ENCODE results near the gene ARHGAP33.
"Not testable (repeated sequence)": the region's sequence is repeated elsewhere in the genome, so short reads cannot be mapped to it uniquely, and the experiment has no call there.

ARHGAP33 gene

DNA sequence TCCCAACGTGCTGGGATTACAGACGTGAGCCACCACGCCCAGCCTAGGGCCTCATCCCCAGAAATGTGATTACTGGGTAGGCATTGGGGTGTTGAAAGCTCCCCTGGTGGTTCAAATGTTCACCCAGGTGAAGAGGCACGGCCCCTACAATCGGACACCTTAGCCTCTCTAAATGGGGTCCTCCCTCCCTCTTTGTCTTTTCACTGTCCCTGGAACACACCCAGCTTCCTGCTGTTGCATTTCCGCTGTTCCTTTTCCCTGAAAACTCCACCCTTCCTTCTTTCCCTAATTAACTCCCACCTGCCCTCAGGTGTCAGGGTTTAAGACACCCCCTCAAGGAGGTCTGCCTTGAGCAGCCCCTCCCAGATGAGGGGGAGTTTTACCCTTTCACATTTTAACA is 40.9 kb downstream of the ARHGAP33 start:
- H3K4me3 ChIP-seq (ENCODE audit: insufficient read depth, low read depth, low read length), result no peak overlapping the region
- no peaks in the 10 kb centered on the region for H3K27me3 ChIP-seq (ENCODE audit: control insufficient read depth, insufficient read depth, low read length, poor library complexity, severe bottlenecking)
- H3K4me1 ChIP-seq (ENCODE audit: control insufficient read depth, insufficient read depth, low read length), result no peaks in the 10 kb centered on the region
- H3K9me3 ChIP-seq (ENCODE audit: control insufficient read depth, low read length), result no peaks in the 10 kb centered on the region
- H3K36me3 ChIP-seq (ENCODE audit: control insufficient read depth, insufficient read depth, low read length), result no peaks in the 10 kb centered on the region
- no peak overlapping the region for H3K27ac ChIP-seq (ENCODE audit: insufficient read depth, low read depth, low read length, poor library complexity, severe bottlenecking)
- WGBS, 2 experiments, result 53 to 57% methylated on average over 6 of the region's 6 CpGs

DNA sequence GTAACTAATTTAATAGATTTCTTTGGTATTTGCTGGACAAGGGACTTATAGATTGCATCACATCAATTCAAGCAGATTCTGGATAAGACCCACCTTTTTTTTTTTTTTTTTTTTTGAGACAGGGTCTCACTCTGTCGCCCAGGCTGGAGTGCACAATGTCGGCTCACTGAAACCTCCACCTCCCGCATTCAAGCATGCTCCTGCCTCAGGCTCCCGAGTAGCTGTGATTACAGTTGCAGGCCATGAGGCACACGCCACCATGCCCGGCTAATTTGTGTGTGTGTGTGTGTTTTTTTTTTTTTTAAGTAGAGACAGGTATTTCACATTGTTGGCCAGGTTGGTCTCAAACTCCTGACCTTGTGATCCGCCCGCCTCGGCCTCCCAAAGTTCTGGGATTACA is 41.5 kb downstream of the ARHGAP33 start:
- WGBS, 2 experiments, result 90 to 92% methylated on average over 9 of the region's 9 CpGs
- H3K4me3 ChIP-seq (ENCODE audit: insufficient read depth, low read depth, low read length), result no peak overlapping the region
- H3K4me1 ChIP-seq (ENCODE audit: control insufficient read depth, insufficient read depth, low read length), result no peaks in the 10 kb centered on the region
- no peaks in the 10 kb centered on the region for H3K36me3 ChIP-seq (ENCODE audit: control insufficient read depth, insufficient read depth, low read length)
- no peaks in the 10 kb centered on the region for H3K27me3 ChIP-seq (ENCODE audit: control insufficient read depth, insufficient read depth, low read length, poor library complexity, severe bottlenecking)
- no peak overlapping the region for H3K27ac ChIP-seq (ENCODE audit: insufficient read depth, low read depth, low read length, poor library complexity, severe bottlenecking)
- H3K9me3 ChIP-seq (ENCODE audit: control insufficient read depth, low read length), result no peaks in the 10 kb centered on the region

DNA sequence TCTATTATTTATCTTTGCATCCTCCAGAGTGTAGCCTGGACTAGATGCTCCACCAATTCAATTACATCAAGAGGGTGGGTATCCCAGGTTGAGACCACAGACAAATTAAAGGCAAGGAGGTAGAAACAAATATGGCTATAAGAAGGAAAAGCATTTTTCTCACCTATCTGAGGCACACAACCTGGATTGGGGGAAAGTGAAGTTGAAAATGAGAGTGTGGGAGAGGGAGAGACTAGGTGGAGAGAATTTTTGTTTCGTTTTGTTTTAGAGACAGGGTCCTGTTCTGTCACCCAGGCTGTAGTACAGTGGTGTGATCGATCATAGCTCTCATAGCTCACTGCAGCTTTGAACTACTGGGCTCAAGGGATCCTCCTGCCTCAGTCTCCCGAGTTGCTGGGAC is 43.1 kb downstream of the ARHGAP33 start:
- Histone ChIP-seq H3K4me3 (ENCODE audit: insufficient read depth, low read depth, low read length) (no peak overlapping the region), H3K9me3 (ENCODE audit: control insufficient read depth, low read length) (no peaks in the 10 kb centered on the region), H3K27me3 (ENCODE audit: control insufficient read depth, insufficient read depth, low read length, poor library complexity, severe bottlenecking) (no peaks in the 10 kb centered on the region), H3K36me3 (ENCODE audit: control insufficient read depth, insufficient read depth, low read length) (no peaks in the 10 kb centered on the region), H3K27ac (ENCODE audit: insufficient read depth, low read depth, low read length, poor library complexity, severe bottlenecking) (no peak overlapping the region), H3K4me1 (ENCODE audit: control insufficient read depth, insufficient read depth, low read length) (no peaks in the 10 kb centered on the region)
- WGBS, 2 experiments, result 84 to 87% methylated on average over 3 of the region's 3 CpGs

DNA sequence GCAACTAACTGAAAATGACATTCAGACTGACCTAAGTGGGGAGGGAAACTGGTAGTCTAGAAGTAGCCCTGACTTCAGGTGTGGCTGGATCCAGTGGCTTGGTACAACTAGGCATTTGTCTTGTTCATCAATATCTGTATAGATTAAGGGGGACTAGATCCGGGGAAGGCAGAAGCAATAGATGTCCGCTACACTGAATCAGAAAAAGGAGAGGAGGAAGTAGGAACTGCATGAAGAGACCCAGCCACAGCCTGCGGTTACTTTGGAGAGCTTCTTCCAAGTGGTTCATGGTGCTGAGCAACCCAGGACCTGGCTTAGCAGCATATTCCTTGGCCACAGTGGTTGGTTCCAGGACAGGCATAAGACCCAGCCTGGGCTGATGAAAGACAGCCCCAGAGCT is 47.2 kb downstream of the ARHGAP33 start:
- no peak overlapping the region for H3K27ac ChIP-seq (ENCODE audit: insufficient read depth, low read depth, low read length, poor library complexity, severe bottlenecking)
- WGBS, 2 experiments, result 77 to 83% methylated on average over 3 of the region's 3 CpGs
- no peaks in the 10 kb centered on the region for H3K9me3 ChIP-seq (ENCODE audit: control insufficient read depth, low read length)

DNA sequence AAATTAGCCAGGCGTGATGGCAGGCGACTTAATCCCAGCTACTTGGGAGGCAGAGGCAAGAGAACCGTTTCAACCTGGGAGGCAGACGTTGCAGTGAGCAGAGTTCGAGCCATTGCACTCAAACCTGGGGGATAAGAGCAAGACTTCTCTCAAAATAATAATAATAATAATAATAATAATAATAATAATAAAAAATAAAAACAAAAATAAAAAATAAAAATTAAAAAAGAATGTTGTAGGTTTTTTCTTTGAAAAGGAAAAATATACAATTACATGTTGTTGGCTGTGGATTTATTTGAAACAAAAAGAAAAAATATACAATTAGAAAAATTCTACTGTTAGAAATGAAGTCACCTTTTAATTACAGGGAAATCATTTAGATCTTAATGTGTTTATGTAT is 48.8 kb downstream of the ARHGAP33 start:
- no peak overlapping the region for H3K27ac ChIP-seq (ENCODE audit: insufficient read depth, low read depth, low read length, poor library complexity, severe bottlenecking)
- 81 to 91% methylated on average over 4 to 5 of the region's 5 CpGs for WGBS, 2 experiments
- no peak overlapping the region for H3K4me3 ChIP-seq (ENCODE audit: insufficient read depth, low read depth, low read length)
- peaks cover 5% of the 10 kb centered on the region for H3K27me3 ChIP-seq (ENCODE audit: control insufficient read depth, insufficient read depth, low read length, poor library complexity, severe bottlenecking)
- H3K9me3 ChIP-seq (ENCODE audit: control insufficient read depth, low read length), result no peaks in the 10 kb centered on the region
- H3K4me1 ChIP-seq (ENCODE audit: control insufficient read depth, insufficient read depth, low read length), result no peaks in the 10 kb centered on the region
- no peaks in the 10 kb centered on the region for H3K36me3 ChIP-seq (ENCODE audit: control insufficient read depth, insufficient read depth, low read length)

More for the DNA sequence above, 47.2 kb downstream of the ARHGAP33 start:
- H3K4me1 ChIP-seq (ENCODE audit: control insufficient read depth, insufficient read depth, low read length), result no peaks in the 10 kb centered on the region
- H3K36me3 ChIP-seq (ENCODE audit: control insufficient read depth, insufficient read depth, low read length), result no peaks in the 10 kb centered on the region
- peaks cover 5% of the 10 kb centered on the region for H3K27me3 ChIP-seq (ENCODE audit: control insufficient read depth, insufficient read depth, low read length, poor library complexity, severe bottlenecking)
- H3K4me3 ChIP-seq (ENCODE audit: insufficient read depth, low read depth, low read length), result no peak overlapping the region

DNA sequence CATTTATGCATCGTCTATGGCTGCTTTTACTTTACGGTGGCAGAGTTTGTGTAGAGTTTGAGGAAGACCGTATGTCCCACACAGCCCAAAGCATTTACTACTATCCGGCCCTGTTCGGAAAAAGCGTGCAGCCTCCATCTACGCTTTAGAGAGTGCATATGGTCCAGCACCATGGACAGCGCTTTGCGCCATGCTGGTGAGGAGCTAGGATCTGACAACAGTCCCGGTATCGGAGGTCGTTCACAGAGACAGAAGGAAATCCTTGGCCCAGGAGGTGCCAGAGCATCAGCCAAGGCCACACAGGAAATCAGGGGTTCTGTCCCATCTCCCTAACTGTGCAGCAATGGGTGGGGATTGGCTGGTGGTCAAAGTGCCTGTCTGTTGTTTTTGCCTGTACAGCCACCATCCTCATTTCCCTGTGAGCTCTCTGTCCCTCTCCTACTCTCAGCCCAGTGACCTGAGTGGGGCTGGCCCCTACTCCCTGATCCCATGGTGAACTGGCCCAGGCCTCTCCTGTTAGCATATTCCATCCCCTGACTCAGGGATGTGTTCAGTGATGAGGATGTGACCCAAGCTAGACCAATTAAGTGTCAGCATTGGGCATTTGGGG is 53.4 kb downstream of the ARHGAP33 start:
- Histone ChIP-seq H3K36me3 (ENCODE audit: control insufficient read depth, insufficient read depth, low read length) (no peaks in the 10 kb centered on the region), H3K4me3 (ENCODE audit: insufficient read depth, low read depth, low read length) (no peak overlapping the region), H3K27me3 (ENCODE audit: control insufficient read depth, insufficient read depth, low read length, poor library complexity, severe bottlenecking) (peaks cover 29% of the 10 kb centered on the region), H3K4me1 (ENCODE audit: control insufficient read depth, insufficient read depth, low read length) (no peaks in the 10 kb centered on the region), H3K9me3 (ENCODE audit: control insufficient read depth, low read length) (no peaks in the 10 kb centered on the region), H3K27ac (ENCODE audit: insufficient read depth, low read depth, low read length, poor library complexity, severe bottlenecking) (no peak overlapping the region)
- 16 to 24% methylated on average over 12 of the region's 12 CpGs for WGBS, 2 experiments

DNA sequence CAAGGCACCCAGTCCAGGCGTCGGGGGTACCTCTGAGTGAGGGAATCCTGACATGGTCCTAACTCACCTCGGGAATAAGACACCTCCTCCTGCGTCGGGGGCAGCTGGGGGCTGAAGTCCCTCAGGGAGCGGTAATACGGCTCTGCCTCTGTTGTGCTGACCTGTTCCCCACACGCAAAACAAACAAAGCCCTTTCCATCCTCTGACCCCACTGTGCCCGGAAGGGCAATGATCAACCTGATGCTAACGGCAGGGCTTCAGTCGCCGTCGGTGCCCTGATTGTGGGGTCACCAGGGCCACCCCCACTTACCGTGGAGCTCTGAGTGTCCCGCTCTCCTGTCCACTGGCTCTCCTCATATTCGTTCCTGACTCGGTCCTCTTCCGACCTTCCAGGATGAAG is 55.6 kb downstream of the ARHGAP33 start:
- WGBS, 2 experiments, result 74% methylated on average over 18 of the region's 18 CpGs
- no peak overlapping the region for H3K4me3 ChIP-seq (ENCODE audit: insufficient read depth, low read depth, low read length)
- peaks cover 31% of the 10 kb centered on the region for H3K27me3 ChIP-seq (ENCODE audit: control insufficient read depth, insufficient read depth, low read length, poor library complexity, severe bottlenecking)
- H3K9me3 ChIP-seq (ENCODE audit: control insufficient read depth, low read length), result no peaks in the 10 kb centered on the region
- no peaks in the 10 kb centered on the region for H3K36me3 ChIP-seq (ENCODE audit: control insufficient read depth, insufficient read depth, low read length)
- no peak overlapping the region for H3K27ac ChIP-seq (ENCODE audit: insufficient read depth, low read depth, low read length, poor library complexity, severe bottlenecking)
- H3K4me1 ChIP-seq (ENCODE audit: control insufficient read depth, insufficient read depth, low read length), result no peaks in the 10 kb centered on the region

DNA sequence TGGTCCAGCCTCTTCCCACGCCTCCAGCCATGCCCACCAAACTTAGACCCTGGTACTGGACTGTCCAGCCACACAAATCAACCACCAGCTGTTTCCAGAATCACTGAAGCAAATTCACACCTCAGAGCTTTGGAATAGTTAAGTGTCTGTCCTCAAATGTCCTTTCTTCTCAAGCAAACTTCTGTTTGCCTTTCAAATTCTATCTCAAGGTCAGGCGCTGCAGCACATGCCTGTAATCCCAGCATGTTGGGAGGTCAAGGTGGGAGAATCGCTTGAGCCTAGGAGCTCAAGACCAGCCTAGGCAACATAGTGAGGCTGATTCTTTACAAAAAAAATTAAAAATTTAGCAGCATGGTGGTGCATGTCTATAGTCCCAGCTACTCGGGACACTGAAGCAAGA is 56.7 kb downstream of the ARHGAP33 start:
- peaks cover 27% of the 10 kb centered on the region for H3K27me3 ChIP-seq (ENCODE audit: control insufficient read depth, insufficient read depth, low read length, poor library complexity, severe bottlenecking)
- 72 to 77% methylated on average over 4 of the region's 4 CpGs for WGBS, 2 experiments
- no peaks in the 10 kb centered on the region for H3K9me3 ChIP-seq (ENCODE audit: control insufficient read depth, low read length)
- H3K27ac ChIP-seq (ENCODE audit: insufficient read depth, low read depth, low read length, poor library complexity, severe bottlenecking), result no peak overlapping the region
- no peaks in the 10 kb centered on the region for H3K36me3 ChIP-seq (ENCODE audit: control insufficient read depth, insufficient read depth, low read length)
- no peak overlapping the region for H3K4me3 ChIP-seq (ENCODE audit: insufficient read depth, low read depth, low read length)
- no peaks in the 10 kb centered on the region for H3K4me1 ChIP-seq (ENCODE audit: control insufficient read depth, insufficient read depth, low read length)

DNA sequence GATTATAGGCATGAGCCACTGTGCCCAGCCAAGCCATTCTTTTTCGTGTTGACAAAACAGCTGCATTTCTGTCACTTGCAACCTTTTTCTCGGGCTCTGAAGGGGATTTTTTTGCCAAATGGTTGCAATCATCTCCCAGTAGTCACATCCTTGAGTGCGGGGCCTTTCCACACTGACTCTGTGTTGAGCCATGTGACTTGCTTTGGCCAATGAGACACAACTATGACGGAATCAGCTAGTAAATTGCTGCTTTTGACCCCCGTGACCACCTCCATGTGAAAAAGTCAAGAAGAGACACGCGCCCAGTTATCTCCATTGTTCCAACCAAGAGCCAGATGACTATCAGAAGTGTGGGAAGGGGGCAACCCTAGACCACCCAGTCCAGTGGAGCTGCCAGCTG is 58.6 kb downstream of the ARHGAP33 start:
- Histone ChIP-seq H3K4me3 (ENCODE audit: insufficient read depth, low read depth, low read length) (no peak overlapping the region), H3K27me3 (ENCODE audit: control insufficient read depth, insufficient read depth, low read length, poor library complexity, severe bottlenecking) (peaks cover 28% of the 10 kb centered on the region)
- WGBS, 2 experiments, result 73% methylated on average over 7 of the region's 7 CpGs

DNA sequence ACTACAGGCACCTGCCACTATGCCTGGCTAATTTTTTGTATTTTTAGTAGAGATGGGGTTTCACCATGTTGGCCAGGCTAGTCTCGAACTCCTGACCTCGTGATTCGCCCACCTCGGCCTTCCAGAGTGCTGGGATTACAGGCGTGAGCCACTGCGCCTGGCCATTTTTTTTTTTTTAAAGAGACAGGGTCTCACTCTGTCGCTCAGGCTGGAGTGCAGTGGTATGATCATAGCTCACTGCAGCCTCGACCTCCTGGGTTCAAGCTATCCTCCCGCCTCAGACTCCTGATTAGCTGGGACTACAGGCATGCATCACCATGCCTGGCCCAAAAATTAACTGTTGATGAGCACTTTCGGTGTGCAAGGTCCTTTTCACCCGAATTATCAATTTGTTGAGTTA is 60.7 kb downstream of the ARHGAP33 start:
- H3K27me3 ChIP-seq (ENCODE audit: control insufficient read depth, insufficient read depth, low read length, poor library complexity, severe bottlenecking), result peaks cover 24% of the 10 kb centered on the region
- 64 to 67% methylated on average over 11 of the region's 11 CpGs for WGBS, 2 experiments

More for the DNA sequence above, 58.6 kb downstream of the ARHGAP33 start:
- Histone ChIP-seq H3K36me3 (ENCODE audit: control insufficient read depth, insufficient read depth, low read length) (no peaks in the 10 kb centered on the region), H3K9me3 (ENCODE audit: control insufficient read depth, low read length) (no peaks in the 10 kb centered on the region), H3K4me1 (ENCODE audit: control insufficient read depth, insufficient read depth, low read length) (no peaks in the 10 kb centered on the region), H3K27ac (ENCODE audit: insufficient read depth, low read depth, low read length, poor library complexity, severe bottlenecking) (no peak overlapping the region)

More for the DNA sequence above, 60.7 kb downstream of the ARHGAP33 start:
- H3K4me3 ChIP-seq (ENCODE audit: insufficient read depth, low read depth, low read length); H3K9me3 ChIP-seq (ENCODE audit: control insufficient read depth, low read length); H3K36me3 ChIP-seq (ENCODE audit: control insufficient read depth, insufficient read depth, low read length); H3K4me1 ChIP-seq (ENCODE audit: control insufficient read depth, insufficient read depth, low read length); H3K27ac ChIP-seq (ENCODE audit: insufficient read depth, low read depth, low read length, poor library complexity, severe bottlenecking): not testable (repeated sequence)

All from ectodermal cell (in vitro differentiated cells).